GM15510 (cell line): ENCODE data around the gene TMEM91.

Source experiments
- POLR2A ChIP-seq: IDR thresholded peaks from 3 replicates; pipeline ENCODE4 v1.6.1; 2011; ENCODE audit warnings: borderline replicate concordance; ENCODE audit not compliant: insufficient read length; ENCODE audit errors: extremely low read depth

TMEM91 gene

DNA sequence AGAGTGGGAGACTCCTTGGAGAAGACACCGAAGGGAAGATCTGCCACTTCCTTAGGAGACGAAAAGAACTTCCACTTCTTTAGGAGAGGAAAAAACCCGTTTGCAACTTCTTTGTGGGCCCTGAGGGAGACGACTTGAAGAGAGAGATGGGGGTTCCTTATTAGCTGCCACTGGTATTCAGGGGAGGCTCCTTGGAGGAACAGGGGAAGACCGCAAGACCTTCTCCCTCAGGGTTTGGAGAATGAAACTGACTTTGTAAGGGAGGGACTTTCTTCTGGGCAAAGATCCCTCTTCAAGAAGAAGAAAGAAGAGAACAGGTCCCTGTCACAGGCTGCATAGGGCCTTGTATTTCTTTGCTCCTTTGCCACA is 21.7 kb downstream of the TMEM91 start:
- TF ChIP-seq POLR2A: no peak

DNA sequence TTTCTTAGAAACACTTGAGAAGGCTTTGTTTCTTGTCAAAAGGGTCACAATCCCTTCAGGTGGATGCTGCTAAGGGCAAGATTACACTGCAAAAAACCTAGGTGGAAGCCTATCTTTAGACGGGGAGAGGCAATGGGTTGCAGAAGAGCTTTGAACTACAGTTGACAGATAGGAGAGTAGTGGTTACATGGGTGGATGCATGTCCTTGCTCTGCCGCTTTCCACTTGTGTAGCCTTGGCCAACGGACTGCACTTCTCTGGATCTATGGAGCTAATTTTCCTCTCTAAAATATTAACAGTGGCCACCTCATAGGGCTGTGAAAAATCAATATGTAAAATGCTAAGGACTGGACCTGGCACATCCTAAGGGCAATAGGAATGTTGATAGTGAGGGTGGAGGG is 22.3 kb downstream of the TMEM91 start:
- no peak for TF ChIP-seq POLR2A

DNA sequence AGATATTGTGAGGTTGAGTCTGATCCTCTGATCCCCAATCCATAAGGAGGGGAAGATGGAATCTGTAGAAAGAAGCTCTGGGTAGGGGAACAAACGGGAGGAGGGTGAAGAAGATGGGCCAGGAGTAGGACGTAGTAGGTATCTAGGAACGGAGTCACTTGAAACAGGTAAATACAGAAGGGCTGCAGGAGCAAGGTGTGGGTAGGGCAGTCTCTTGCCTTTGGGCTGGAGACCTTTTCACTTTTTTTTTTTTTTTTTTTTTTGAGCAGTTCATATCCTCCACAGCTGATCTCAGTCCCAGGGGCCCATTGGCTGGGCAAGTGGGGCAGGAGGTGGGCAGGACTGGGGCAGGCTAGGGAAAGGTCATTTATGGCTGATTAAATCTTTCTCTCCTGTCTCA is 22.8 kb downstream of the TMEM91 start:
- no peak for TF ChIP-seq POLR2A

DNA sequence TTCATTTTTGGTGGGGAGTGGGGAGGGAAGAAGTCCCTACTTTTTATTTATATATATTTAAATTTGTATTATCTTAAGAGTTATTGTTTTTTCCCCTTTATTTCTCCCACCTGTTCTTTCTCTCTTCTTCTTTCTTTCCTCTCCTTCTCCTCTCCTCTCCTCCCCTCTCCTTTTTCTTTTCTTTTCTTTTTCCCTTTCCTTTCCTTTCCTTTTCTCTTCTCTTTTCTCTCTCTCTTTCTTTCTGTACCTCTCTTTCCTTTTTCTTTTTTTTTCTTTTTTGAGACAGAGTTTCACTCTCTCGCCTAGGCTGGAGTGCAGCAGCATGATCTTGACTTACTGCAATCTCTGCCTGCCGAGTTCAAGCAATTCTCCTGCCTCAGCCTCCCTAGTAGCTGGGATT is 23.2 kb downstream of the TMEM91 start:
- no peak for TF ChIP-seq POLR2A

DNA sequence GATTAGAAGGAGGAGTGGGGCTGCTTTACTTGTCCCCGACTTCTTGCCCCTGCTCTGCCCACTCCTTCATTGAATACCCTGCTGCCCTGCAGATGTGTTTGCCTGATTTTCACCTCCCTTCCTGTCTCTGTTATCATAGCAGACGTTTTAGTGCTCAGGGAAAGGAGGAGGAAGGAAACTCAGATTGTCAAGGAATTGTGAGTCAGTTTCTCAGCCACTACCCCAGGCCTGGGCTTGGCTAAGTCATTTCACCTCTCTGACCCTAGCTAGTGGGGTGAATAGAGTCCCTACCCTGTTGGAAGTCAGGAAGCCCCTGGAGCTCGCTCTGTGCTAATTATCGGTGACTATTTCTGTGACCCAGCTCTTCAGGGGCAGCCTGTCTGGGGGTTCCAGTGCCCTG is 25.1 kb downstream of the TMEM91 start:
- no peak for TF ChIP-seq POLR2A

DNA sequence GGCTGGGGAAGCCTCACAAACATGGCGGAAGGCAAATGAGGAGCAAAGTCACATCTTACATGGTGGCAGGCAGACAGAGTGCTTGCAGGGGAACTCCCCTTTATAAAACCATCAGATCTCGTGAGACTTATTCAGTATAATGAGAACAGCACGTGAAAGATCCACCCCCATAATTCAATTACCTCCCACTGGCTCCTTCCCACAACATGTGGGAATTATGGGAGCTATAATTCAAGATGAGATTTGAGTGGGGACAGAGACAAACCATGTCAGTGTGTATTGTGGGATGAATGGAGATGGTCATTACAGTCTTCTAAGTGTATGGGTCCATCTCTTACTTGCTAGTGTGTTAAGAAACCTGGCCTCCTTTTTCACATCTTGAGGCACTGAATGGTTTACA is 25.7 kb downstream of the TMEM91 start:
- no peak for TF ChIP-seq POLR2A

DNA sequence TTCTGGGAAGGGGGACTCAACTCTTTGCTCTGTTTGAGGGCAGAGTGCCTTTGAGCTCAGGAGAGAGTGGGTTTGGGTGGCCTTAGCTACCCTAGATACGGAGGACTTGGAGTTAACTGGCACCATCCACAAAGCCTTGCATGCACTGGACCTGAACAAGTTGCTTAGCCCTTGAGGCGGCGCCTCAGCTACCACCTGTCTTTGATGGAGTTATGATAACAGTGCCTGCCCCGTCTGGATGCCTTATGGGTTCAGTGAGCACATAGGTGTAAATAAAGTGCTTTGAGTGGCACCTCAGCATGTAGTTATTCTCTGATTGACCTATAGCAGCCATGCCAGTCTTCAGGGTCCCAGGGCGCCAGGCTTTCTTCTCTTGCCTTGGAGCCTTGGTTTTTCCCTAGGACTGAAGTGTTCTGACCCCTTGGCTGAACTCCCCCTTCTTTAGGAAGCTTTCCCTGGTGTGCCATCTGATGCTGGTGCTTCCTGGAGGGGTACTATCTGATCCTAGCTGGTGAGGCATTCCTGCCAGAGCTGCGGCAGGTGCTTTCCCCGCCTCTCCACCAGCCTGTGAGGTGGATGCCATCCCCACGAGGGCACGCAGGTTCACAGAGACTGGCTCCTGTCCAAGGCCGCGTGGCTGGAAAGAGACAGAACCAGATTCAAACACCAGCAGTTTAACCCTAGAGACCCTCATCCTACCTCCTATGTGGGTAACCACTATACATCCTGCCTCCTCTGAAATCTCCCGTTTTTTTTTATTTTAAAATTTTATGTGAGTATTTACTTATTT is 27.0 kb downstream of the TMEM91 start:
- no peak for TF ChIP-seq POLR2A

DNA sequence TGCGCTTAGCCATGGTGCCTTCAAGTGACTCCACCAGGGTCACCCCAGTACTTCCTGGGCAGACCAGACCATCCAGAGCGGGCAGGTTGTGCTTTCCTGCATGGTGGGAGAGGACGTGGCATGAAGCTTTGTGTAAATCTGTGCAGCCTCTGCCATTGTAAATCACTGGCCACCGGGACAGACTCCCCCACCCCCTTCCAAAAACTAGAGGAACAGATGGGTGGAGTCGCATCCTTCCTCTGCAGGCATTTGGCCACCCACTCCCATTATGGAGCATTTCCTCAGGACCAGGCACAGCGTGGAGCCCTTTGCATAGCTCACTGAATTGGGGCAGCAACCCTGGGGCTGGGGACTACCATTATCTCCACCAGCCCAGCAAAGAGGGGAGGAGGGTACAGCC is 29.4 kb downstream of the TMEM91 start:
- TF ChIP-seq POLR2A: no peak

DNA sequence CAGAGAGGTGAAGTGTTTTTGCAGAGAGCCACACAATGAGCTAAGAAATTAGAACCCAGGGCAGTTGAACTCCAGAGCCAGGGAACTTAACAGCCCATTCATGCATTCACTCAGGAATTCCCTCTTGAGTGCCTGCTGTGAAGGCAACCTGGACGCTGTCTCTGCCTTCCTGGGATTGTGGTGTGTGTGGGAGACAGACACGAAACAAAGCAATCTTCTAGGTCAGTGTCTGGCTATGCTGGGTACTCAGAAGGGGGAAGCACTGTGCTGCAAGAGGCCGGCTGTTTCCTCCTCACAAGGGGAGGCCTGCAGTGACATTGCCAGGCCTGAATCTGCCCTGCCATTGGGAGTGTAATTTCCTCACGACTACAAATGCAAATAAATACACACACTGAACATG is 30.9 kb downstream of the TMEM91 start:
- TF ChIP-seq POLR2A: no peak

DNA sequence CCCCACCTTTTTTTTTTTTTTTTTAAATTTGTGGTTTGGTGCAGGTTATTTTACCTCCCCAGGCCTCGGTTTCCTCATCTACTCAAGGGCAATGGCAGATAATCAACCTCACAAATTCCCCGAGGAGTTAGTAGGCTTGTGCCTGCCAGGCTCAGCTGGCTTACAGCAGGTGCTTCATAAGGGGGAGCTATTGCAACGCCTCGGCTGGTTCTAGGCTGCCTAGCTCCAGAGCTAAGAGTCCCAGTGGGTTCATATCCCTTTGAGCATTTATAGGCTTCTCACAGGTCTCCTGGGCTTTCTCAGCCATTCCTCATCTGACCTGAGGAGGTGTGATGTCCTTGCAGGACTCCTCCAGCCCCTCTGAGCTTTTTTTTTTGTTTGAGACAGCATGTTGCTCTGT is 31.9 kb downstream of the TMEM91 start:
- no peak for TF ChIP-seq POLR2A

DNA sequence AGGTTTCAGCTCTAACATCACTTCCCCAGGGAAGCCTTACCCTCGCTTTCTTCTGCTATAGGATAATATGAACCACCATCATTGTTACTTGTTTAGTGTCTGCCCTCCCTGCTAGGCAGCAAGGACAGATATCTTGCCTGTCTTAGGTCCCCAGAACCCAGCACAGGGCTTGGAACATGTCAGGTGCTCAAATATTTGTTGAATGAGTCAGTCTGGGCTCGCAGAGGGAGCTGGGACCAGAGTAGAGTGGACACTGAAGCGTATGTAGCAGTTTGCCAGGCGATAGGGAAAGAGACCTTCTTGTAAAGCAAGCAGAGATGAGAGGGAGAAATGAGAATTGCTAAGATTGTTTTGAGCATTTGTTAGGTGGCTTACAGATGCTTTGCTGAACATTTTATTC is 33.0 kb downstream of the TMEM91 start:
- TF ChIP-seq POLR2A: no peak

DNA sequence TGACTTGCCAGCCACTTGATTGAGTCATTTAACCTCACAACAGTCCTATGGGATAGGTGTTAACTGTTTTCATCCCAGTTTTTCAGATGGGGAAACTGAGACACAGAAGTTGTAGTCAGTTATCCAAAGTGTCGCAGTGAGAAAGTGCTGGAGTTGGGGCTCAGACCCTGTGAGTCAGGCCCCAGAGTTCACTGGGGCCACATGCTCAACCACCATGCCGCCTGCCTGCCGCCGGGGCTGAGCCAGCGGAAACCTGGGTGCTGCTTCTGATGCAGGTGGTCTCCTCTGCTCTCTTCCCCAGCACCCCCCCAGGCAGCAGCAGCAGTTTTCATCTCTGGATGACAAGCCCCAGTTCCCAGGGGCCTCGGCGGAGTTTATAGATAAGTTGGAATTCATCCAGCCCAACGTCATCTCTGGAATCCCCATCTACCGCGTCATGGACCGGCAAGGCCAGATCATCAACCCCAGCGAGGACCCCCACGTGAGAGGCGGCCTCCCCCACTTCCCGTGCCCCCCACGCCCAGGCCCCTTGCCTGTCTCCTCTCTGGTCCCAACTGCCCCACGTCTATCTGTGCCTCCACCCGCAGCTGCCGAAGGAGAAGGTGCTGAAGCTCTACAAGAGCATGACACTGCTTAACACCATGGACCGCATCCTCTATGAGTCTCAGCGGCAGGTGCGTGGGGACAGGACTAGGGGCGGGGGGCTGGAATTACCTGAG is 34.2 kb downstream of the TMEM91 start:
- no peak for TF ChIP-seq POLR2A

DNA sequence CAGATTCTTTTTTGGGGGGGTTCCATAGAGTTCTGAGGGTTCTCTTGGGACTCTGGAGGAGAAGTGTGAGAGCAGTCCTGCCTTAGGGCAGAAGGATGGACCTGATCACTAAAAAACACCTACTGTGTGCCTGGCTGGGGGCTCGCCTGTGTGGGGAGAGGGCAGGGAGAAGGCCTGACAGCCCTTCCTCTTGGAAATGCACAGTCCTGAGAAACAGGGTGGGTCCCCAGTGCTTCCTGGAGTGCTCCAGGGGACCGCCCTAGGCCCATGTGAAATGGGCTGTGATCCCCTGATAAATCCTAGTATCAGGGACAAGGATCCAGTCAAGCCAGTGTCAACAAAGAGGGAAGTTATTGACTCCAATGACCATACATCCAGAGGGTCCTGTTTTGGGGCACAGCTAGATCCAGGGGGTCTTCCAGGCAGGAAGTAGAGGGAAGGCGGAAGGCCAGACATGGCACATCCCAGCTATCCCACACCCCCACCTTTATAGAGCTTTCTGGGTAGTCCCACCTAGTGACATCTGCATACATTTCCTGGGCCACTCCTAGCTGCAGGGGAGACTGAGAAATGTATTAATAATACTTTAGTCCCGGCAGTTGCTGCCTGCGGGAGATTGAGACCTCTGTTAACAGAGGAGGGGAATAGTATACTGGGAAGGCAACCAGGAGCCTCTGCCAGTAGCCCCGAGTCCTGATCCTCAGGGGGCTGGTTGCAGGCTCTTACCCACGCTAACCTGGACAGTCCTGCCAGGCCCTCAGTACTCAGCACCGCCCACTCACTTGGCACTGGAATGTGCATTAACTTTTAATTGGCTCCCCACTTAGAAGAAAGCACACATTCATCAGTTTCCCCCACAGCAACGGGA is 35.0 kb downstream of the TMEM91 start:
- TF ChIP-seq POLR2A: no peak

DNA sequence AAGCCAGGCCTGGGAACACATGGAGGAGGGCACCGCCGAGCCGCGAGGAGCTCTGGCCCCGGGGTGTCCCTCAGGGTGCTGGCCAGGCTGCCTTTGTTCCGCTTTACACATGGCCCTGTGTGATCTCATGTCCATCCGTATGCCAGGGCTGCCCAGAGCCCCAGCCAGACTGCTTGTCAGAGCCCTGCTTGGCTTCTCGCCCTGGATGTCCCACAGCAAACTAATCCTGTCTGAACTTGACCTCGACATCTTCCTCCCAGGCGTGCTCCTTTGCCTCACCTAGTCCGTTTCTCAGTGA is 35.6 kb downstream of the TMEM91 start:
- no peak for TF ChIP-seq POLR2A

DNA sequence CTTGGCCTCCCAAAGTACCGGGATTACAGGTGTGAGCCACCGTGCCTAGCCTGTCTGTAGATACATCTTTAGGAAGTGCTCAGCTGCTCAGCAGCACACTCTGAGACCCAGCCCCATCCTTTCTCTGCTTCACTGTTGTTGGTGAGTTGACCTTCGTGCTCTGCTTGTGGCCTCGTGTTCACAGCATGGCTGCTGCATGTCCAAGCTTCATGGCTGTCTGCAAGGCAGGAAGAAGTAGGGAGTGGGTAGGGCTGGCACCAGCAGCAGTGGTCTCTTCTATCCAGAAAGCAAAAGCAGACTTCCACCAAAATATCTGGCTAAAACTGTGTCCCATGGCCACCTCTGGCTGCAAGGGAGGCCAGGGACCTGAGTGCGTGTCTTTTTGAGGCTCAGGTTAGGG is 36.6 kb downstream of the TMEM91 start:
- no peak for TF ChIP-seq POLR2A
